Measurements from ENCODE around the gene CABLES1.
"Not testable (repeated sequence)": the region's sequence is repeated elsewhere in the genome, so short reads cannot be mapped to it uniquely, and the experiment has no call there.

CABLES1 gene

DNA sequence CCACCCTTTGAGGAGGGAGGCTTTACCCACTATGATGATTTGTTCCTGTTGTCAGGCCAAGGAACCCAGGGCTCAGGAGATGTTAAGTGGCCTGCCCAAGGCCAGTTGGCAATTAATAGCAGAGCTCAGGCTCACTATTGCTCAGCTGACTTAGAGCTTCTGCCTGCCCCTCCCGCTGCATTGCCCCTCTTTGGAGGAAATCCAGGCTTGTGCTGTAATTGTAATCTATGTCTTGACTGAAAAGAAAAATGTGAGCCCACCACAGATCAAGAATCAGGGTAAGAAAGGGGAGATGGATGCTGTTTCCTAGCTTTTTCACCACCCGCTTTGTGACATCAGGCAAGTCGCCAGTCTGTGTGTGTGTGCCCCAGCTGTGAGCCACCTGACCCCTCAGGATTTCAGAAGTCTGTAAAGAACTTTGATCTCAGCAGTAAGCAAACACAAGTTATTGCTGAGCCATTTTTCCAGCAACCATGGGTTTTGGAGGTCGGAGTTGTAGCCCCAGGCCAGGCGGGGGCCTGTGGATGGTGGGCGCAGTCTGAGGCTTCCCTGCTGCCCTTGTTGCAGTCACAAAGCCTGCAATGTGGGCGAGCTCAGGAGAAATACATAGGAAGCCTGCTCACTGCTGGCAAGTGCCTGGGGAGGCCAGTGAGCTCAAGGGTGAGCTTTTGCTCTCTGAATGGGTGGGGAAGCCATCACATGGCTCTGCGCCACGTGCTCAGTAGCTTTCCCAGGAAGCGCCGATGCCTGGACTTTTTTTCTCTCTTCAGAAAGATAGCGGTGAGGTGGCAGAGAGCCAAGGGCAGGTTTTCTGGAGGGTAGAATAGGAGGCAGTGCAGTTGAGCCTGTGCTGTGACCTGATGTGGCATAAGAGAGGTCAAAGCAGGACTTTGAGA is 6.1 kb downstream of the CABLES1 start:
- DNase-seq (ENCODE audit: low read depth in 2 of 2) = no peak

DNA sequence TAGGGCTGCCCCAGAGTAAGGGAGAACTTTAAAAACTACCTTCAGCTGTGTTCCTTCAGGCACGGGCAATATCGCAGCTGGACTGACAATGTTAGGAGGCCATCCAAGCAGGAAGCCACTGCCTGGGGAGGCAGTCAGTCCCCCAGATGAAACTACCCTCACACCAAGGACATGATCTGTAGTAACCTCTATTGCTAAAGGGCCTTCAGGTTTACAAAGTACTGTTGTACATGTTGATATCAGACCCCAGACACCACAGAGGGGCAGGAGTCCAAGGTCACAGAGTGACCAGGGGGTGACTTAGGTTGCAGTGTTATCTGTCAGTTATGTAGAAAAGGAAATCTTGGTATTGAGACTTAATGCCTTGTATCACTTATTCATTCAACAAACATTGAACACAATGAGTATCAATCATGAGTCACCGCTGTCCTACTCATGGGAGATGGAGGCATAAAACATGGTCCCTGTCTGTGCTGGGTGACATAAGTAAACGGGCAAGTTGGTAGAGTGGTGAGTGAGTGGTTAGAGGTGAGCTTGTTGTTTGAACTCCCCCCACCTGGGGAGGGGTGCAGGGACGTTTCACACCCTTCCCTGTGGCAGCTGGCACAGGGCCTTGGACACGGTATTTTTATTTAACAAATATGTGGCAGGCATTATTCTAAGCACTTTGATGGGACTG is 7.1 kb downstream of the CABLES1 start:
- no peak for DNase-seq (ENCODE audit: low read depth in 2 of 2)

DNA sequence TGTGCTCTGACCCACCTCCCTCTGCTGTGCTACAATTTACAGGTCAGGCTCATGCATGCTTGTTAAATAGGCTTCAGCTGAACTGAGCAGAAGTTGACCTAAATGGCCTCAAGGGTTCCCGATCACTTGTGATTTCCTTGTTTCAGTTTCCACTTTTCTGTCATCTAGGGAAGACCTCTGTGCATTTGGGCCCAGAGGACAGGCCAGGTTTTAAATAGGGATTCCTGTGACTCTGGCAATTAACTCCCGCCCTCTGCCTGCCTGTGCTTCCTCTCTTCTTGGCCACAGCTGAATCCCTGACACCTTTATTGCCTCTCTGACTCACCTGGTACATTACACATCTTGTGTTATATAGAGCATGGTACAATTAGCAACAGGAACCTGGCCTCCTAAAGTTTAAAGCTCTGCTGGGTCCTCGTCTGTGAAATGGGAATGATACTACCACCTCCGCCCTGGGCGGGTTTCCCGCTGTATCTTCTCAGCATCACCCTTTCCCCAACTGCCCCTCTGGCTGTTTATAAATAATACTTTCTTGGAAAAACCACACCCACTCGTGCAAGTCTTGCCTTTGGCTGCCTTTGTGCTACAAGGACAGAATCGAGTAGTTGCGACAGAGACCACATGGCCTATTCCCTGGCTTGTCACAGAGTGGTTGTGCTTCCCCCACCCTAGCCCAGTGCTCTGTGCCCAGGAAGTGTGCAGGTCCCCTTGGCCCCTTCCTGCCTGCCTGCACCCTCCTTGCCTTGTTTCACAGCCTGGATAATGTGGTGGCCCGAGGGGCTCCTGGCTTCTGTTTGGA is 7.9 kb downstream of the CABLES1 start:
- no peak for DNase-seq (ENCODE audit: low read depth in 2 of 2)

DNA sequence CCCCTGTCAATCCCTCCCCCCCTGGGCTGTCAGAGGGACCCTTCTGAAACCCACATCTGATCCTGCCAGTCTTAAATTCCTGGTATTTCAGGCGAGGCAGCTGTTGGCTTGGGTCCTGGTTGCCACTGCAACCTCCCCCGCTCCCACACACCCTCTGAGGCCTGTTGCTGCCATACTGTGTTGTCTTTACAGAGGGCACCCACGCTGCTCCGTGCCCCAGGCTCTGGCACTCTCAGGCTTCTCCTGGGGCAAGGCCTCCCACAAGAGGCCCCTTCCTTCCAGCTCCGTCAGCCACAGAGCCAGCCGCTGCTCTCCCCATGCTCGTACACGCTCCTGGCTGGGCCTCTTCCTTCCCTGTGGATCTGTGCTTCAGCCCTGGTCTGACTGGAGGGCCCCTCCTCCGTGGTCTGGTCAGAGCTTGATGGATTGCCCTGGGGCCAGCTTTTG is 8.6 kb downstream of the CABLES1 start:
- DNase-seq (ENCODE audit: low read depth in 2 of 2) = no peak

DNA sequence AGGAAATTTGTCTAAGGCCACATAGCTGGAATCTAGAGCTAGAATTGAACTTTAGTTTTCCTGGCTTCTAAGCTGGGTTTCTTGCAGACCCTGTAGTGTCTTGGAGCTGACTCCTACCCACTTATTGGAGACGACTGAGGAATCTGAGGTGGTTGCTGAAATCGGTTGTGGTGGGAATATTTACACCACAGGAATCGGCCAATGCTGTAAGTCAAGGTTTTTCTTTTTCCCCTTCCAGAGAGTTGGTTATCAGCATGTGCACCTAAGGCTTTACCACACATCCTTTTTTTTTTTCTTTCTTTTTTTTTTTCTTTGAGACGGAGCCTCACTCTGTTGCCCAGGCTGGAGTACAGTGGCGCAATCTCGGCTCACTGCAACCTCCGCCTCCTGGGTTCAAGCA is 9.4 kb downstream of the CABLES1 start:
- no peak for DNase-seq (ENCODE audit: low read depth in 2 of 2)

DNA sequence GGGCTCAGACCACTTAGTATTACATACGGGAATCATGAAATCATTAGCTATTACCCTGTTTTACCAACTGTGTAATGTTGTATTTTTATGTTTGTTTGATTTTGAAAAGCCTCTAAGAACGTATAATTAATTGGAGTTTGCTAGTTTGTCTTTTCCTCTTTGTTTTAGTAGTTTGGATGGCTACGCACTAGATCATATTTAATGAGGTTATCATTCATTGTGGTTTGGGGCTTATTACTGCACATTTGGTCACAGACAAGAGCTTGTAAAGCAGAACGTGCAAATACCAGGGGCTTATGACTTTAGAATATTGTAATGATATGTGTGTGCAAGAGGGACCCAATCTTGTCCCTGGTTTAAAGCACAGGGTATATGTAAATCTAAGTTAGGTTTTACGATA is 10.3 kb downstream of the CABLES1 start:
- no peak for DNase-seq (ENCODE audit: low read depth in 2 of 2)

DNA sequence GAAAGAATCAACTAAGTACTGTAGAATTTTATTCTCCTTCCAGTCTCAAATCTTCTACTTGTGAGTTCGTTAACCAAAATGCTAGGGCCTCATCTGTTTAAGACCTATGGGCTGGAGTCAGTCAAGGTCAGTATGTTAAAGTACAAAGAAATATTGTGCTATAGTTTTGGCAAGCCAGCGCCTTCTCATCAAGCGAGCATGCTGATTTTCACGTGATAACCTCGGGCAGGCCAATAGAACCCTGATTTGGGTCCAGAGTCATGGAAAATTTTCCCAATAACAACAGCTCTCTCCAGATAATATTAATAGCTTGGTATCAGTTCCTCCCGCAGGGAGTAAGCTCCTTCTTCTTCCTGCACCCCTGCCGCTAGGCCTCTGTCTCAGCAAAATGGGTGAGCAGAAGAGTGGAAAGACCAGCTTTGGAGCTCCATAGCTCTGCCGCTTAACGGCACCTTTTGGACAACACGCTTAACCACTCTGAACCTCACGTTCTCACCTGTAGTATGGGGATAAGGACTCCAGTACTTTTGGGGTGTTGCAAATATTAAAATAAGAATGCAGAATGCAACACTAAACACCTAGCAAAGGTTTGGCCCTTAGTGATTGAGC is 11.7 kb downstream of the CABLES1 start:
- no peak for DNase-seq (ENCODE audit: low read depth in 2 of 2)

DNA sequence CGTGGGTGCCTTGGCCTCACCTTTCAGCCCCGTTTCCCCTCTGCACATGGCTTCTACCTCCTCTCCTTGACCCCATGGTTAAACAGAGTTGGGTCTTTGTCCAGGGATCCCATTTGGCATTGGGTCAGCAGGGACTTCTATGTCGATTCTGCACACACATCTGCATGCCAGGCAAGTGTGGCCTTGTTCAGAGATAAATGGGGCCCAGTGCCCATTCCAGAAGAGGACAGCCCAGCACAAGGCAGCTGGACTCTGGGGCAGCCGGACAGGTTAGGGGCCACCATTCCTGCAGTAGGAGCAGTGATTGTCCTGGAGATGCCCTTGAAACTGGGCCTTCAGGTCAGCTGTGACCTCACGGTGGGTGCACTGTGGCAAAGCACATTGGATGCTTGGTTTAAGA is 13.1 kb downstream of the CABLES1 start:
- no peak for DNase-seq (ENCODE audit: low read depth in 2 of 2)

DNA sequence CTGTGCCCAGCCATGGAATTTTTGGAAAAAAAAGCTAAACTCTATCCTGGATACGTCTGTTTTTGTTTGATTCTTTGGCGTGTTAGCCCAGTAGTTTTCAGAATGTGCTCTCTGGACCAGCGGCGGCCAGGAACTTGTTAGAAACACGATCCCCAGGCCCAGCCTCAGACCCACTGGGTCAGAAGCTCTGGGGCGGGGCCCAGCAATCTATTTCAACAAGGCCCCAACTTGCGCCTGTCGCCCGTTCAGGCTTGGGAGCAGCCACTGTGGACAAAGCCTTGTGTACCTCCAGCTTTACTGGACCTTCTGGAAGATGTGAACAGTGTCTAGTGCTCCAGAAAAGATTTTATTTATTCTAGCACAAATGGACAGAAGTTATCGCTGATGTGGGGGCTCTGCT is 14.3 kb downstream of the CABLES1 start:
- DNase-seq (ENCODE audit: low read depth in 2 of 2) = no peak

DNA sequence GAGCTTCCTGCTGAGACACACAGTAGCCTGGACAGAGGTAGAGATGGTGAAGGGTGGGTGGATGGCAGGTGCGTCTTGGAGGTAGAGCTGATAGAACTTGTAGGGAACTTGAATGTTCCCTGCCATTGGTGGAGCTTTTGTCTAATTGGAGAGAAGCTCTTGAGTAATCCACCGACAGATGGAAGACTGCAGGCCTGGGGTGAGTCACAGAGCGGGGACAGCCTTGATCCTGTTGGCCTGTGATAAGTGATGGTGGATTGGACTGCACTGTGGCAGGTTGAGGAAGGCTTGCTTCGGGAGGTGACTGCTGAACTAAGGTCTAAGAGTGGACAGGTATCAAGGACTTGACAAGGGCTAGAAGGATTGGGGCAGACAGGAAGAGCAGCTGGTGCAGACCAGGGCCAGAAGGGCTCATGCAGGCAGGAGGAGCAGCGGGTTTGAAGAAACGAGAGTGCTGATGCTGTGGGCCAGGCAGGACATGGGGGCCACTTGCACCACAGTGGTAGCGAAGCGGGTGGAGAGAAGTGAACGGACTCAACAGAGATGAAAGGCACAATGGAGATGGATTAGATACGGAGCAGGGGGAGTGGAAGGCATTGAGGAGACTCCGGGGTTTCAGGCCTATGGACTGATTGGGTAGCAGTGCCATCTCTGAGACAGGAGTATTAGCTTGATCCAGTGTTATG is 16.3 kb downstream of the CABLES1 start:
- DNase-seq (ENCODE audit: low read depth in 2 of 2) = no peak

DNA sequence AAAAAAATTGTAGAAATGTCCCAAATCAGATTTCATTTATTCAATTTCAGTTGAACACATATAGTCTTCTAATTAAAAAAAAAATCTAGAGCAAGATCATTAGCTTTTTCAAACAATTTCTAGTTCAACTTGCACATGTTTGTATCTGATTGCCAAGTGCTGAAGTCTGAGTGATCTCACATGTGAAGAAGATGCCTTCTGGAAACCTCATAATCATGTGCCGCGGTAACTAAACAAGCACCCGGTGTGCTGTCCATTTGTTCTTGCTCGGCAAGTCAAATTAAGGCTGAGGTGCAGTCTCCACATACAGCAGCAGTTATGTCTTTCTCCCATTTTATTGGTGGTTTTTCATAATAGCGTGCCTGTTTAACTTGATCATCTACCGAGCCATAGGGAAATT is 18.7 kb downstream of the CABLES1 start:
- DNase-seq (ENCODE audit: low read depth in 2 of 2) = no peak

DNA sequence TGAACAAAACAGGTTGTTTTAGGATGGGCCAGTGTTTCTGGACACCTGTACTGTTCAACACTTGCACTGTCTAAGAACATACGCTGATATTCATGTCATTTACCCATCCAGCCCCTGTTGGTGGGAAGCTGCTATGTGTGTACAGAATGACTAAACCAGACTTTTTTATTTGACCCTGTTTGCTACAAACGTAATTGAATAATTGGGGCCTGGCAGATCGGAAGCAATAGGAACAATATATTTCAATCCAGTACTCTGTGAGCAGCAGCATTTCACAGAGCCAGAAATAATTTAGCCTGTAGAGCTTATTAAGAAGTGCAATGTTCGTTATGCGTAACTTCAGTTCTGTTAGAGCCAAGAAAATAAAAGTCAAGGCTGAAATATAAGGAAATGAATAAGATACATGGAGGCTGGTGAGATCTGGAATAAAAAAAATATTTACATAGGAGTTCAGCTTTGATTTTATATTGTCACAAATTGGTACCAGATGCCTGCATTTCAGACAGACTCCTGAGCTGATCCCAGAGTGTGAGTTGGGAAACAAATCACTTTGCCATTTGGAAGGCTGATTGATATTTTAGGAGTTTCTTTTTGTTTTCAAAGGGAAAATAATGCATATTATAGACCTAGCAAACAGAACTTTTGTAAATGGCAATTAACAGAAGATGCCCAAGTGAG is 19.7 kb downstream of the CABLES1 start:
- no peak for DNase-seq (ENCODE audit: low read depth in 2 of 2)

DNA sequence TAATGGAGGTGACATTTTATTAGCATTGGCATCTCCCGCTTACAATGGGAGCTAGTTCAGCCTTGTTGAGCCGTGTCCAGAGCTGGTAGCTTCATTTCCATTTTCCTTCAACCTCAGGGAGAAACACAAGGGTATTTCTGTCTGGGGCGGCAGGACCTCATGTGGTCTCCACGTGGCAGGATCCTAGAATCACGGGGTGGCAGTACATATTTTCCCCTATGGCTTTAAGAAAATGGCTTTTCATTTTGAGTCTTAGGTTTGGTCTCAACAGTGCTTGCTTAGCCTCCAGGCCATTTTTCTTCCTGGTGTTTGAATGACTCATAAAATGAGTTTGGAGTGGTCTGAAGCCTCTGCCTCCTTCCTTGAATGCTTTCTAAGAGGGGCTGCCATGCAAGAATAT is 20.3 kb downstream of the CABLES1 start:
- DNase-seq (ENCODE audit: low read depth in 2 of 2) = no peak

DNA sequence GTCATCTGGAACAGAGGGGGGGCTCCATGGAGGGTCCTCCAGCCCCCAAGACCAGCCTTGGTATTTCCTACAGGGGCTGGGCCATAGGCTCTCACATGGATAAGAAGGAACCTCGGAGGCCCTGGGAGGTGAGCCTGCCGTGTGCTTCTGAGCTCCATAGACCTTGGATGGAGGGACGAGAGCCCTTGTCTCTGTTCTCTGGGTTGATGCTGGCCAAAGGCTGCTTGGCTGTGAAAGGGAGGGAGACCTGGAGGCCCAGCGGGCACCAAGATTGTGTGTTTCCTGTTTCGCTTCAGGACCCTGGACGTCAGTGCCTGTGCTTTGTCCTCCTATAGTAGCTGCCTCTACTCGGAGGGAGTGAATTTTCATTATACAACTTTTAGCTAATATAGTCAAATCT is 20.8 kb downstream of the CABLES1 start:
- DNase-seq (ENCODE audit: low read depth in 2 of 2) = no peak

DNA sequence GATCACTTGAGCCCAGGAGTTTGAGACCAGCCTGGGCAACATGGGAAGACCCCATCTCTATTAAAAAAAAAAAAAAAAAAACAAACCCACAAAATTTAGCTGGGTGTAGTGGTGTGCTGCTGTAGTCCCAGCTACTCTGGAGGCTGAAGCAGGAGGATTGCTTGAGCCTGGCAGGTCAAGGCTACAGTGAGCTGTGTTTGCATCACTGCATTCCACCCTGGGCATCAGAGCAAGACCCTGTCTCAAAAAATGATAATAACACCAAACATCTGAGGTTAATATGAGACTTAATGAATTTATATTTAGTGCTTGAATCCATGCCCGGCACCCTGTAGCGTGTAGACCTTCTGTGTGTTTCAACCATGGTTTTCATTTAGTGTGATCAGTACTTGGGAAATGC is 22.8 kb downstream of the CABLES1 start:
- DNase-seq (ENCODE audit: low read depth in 2 of 2) = no peak

DNA sequence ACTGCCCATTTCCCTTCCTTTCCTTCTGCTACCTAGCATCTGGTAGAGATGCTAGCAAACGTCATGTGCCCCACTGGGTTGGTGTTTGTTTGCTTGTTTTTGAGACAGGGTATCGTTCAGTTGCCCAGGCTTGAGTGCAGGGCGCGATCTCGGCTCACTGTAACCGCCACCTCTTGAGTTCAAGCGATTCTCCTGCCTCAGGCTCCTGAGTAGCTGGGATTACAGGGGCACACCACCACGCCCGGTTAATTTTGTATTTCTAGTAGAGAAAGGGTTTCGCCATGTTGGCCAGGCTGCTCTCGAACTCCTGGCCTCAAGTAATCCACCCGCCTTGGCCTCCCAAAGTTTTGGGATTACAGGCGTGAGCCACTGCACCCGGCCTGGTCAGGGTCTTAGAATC is 23.6 kb downstream of the CABLES1 start:
- DNase-seq (ENCODE audit: low read depth in 2 of 2) = not testable (repeated sequence)

DNA sequence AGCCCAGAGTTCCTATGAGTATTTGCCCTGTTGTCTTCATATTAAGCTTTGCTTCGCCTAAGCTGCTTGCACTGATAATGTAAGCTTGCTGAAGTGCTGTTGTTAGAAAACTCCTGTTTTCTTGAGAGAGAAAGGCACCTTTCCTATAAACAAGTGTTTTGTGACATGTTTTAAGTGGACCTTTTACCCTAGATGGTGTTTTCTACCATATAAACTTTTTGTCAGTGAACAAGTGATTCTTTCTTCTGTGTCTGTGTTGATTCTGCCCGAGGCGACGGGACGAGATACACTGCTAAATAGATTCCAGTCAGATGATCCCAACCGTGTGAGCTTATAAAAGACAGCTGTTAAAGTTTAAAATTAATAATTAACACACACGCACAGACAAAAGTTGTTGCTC is 24.1 kb downstream of the CABLES1 start:
- no peak for DNase-seq (ENCODE audit: low read depth in 2 of 2)

DNA sequence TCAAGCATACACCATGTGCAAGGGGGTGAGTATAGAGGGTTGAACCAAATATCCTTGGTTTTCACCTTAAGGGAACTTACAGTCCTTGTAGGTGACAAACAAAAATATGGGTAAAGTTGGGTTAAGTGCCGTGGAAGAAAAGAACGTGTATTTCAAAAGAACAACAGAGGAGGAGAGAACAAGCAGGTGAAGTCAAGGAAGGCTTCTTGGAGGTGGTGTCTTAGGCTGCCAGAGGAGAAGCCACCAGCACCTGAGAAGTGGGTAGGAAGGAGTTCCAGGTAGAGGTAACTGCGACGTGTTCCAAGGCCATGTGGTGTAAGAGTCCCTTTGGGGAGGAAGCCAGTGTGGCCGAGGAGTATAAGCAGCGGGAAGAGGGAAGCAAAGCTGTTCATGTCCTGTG is 27.2 kb downstream of the CABLES1 start:
- no peak for DNase-seq (ENCODE audit: low read depth in 2 of 2)

DNA sequence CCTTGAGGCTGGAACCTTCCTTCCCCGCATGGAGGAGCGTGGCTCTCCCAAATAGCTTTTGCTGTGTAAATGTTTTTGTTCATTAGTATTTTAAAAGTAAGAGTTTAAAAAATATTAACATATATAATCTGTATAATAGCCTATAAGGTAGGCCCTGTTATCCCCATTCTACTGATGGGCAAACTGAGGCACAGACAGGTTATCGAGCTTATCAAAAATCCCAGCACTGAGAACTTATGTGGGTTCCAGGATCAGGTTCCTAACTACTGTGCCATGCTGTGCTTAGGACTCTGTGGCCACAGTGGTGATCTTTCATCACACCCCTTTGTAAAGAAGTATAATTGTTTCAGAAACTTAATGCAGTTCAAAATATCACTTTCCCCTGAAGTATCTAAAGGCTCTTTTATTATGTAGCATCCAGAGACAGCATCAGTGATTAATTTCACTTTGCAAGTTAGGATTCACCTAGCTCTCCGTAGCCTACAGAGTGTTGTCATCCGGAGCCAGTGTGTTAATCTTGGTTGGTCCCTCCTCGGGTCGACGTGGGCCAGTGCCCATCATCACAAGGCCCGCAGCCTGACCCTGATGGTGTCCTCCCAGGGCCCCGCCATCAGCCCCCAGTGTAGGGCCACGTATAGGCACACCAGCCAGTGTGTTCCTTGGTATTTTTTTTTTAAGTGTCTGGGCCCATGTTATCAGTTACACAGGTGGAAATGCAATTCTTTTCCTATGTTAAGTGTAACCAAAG is 28.7 kb downstream of the CABLES1 start:
- DNase-seq (ENCODE audit: low read depth in 2 of 2) = no peak

Measured in stimulated activated CD8-positive, alpha-beta memory T cell treated with anti-CD3 and anti-CD28 coated beads, Interleukin-15, amount 100 ng/mL, for 48 hours (primary cell).